HG02981 (cell line): ENCODE results near the gene CUEDC1.
"Not testable (repeated sequence)": the region's sequence is repeated elsewhere in the genome, so short reads cannot be mapped to it uniquely, and the experiment has no call there.

Experiments
- ATAC-seq: cut with Tn5 transposase; IDR thresholded peaks from one replicate; pipeline ENCODE4 v1.9.1; 2021; ENCODE audit warnings: mild to moderate bottlenecking, moderate library complexity; ENCODE audit not compliant: unreplicated experiment

Gene CUEDC1

GRCh38 chr17:57846056-57846945, 108.9 kb downstream of the CUEDC1 start:
- ATAC-seq: not testable (repeated sequence)

- ATAC-seq: no peak
These were observed 112.9 kb downstream of the CUEDC1 start for GRCh38 chr17:57842280-57842679.

GRCh38 chr17:57839571-57839923, 115.7 kb downstream of the CUEDC1 start:
- no peak for ATAC-seq

GRCh38 chr17:57838857-57839570, 116.2 kb downstream of the CUEDC1 start:
- no peak for ATAC-seq

GRCh38 chr17:57838453-57838852, 116.8 kb downstream of the CUEDC1 start:
- ATAC-seq: no peak

GRCh38 chr17:57835333-57835900, 119.8 kb downstream of the CUEDC1 start:
- ATAC-seq: no peak

GRCh38 chr17:57834146-57834741, 121.0 kb downstream of the CUEDC1 start:
- no peak for ATAC-seq

GRCh38 chr17:57833179-57833939, 121.9 kb downstream of the CUEDC1 start:
- ATAC-seq: no peak

GRCh38 chr17:57832314-57833178, 122.7 kb downstream of the CUEDC1 start:
- ATAC-seq: no peak

- ATAC-seq: no peak
These were observed 124.3 kb downstream of the CUEDC1 start for GRCh38 chr17:57830880-57831279.

- no peak for ATAC-seq
These were observed 131.5 kb downstream of the CUEDC1 start for GRCh38 chr17:57823469-57824401.

- no peak for ATAC-seq
These were observed 135.3 kb downstream of the CUEDC1 start for GRCh38 chr17:57819867-57820266.

- ATAC-seq: no peak
These were observed 135.9 kb downstream of the CUEDC1 start for GRCh38 chr17:57819285-57819684.

GRCh38 chr17:57818066-57818465, 137.1 kb downstream of the CUEDC1 start:
- ATAC-seq: no peak

GRCh38 chr17:57817299-57817698, 137.9 kb downstream of the CUEDC1 start:
- ATAC-seq: no peak

GRCh38 chr17:57814421-57814820, 140.8 kb downstream of the CUEDC1 start:
- no peak for ATAC-seq

- ATAC-seq: no peak
These were observed 143.5 kb downstream of the CUEDC1 start for GRCh38 chr17:57811638-57812280.
